ENCODE data around the gene ZNG1F. TPM values are rescaled to one million over a fixed set of nuclear protein-coding genes. Genes with fewer than 3 reads are reported as not detected.
"Not testable (repeated sequence)": the region's sequence is repeated elsewhere in the genome, so short reads cannot be mapped to it uniquely, and the experiment has no call there.

Gene ZNG1F
- total and polyA plus RNA-seq, 9 donors: 4.1 to 12.4 (median 5.6) TPM

DNA sequence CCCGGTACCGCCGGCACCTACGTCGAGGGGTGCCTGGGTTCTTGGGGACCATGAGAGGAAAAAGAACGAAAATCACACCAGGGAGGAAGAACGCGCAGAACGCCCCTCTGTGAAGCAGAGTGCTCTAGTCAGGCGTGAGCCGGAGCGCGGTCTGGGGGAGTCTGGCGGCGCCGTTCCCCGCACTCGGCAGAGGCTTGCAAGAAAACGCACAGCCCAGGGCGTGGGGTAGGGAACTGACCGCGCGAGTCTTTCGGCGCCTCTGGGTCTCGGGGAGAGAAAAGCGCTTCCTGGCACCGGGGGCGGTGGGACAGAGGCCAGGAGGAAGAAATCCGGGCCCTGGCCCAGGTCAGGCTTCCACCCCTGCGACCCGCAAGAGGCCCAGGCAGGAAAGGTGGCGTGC lies 65.3 kb downstream of the ZNG1F start:
- not testable (repeated sequence) for H3K4me1 ChIP-seq (ENCODE audit: control insufficient read depth, insufficient read depth, low read length); H3K9me3 ChIP-seq (replicated peaks; ENCODE audit: control insufficient read depth, low read depth, low read length); H3K27ac ChIP-seq (ENCODE audit: low read length); H3K27me3 ChIP-seq (ENCODE audit: control insufficient read depth, insufficient read depth, low read length); H3K4me3 ChIP-seq (ENCODE audit: low read length); H3K36me3 ChIP-seq (ENCODE audit: control insufficient read depth, insufficient read depth, low read length); DNase-seq
- 0% methylated on average over 9 of the region's 33 CpGs for WGBS (ENCODE audit: insufficient coverage)

DNA sequence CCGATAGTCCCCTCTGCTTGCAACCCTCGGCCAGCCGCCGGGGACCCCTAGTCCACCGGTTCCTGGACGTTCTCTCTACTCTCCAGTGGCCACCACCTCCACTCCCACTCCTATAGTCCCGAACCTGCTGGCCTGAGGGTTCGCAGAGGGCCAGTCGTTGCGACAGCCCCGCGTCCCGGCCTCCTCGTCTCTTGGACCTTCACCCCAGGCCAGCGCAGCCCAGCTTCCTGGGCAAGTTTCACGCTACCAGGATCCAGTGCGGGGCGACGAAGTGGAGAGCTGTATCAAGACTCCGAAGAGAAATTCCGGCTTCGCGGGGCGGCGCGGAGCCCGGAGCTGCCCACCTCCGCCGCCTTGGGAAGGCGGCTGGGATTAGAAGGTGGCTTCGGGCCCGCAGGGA lies 65.7 kb downstream of the ZNG1F start:
- H3K36me3 ChIP-seq (ENCODE audit: control insufficient read depth, insufficient read depth, low read length); H3K27ac ChIP-seq (ENCODE audit: low read length); H3K4me3 ChIP-seq (ENCODE audit: low read length); H3K27me3 ChIP-seq (ENCODE audit: control insufficient read depth, insufficient read depth, low read length); DNase-seq; H3K9me3 ChIP-seq (replicated peaks; ENCODE audit: control insufficient read depth, low read depth, low read length); H3K4me1 ChIP-seq (ENCODE audit: control insufficient read depth, insufficient read depth, low read length): not testable (repeated sequence)
- no CpG with 5 or more reads among the region's 32 CpGs for WGBS (ENCODE audit: insufficient coverage)

DNA sequence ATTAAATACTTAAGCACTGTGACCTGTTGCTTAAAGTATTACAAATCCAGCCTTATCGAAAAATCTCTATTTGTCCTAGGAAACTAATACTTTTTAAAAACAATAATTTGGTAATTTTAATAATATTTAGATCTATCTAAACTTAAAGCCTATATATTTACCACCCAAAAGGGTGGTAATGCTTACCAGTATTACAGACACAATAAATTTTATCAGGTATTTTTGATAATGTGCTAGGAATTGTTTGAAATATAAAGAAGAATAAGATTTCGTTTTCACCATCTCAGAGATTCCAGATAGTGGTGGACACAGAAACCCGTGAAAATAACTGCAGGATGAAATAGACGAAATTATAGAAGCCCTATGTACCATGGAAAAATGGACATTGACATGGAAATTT lies 68.4 kb downstream of the ZNG1F start:
- H3K36me3 ChIP-seq (ENCODE audit: control insufficient read depth, insufficient read depth, low read length); H3K4me3 ChIP-seq (ENCODE audit: low read length); H3K9me3 ChIP-seq (replicated peaks; ENCODE audit: control insufficient read depth, low read depth, low read length); H3K27ac ChIP-seq (ENCODE audit: low read length); H3K27me3 ChIP-seq (ENCODE audit: control insufficient read depth, insufficient read depth, low read length); DNase-seq; H3K4me1 ChIP-seq (ENCODE audit: control insufficient read depth, insufficient read depth, low read length): not testable (repeated sequence)
- no CpG with 5 or more reads among the region's 4 CpGs for WGBS (ENCODE audit: insufficient coverage)

DNA sequence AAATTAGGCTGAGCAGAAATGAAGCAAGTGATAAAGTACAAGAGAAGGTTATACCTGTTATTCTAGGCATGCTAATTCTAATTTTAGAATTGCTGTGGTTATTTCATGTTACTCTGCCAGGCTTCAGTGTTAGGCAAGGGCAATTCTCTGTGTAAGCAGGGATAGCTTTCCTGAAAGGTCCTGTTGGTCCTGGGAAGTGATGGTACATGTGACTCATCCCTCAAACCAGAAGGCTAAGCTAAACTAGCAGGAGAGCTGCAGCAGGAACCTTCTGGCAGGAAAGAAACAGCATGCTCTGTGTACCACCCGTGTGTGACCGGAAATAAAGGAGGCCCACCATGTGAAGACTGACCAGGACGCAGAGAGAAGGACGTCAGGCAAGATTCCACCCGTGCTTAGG lies 69.4 kb downstream of the ZNG1F start:
- H3K36me3 ChIP-seq (ENCODE audit: control insufficient read depth, insufficient read depth, low read length); H3K4me3 ChIP-seq (ENCODE audit: low read length); H3K9me3 ChIP-seq (replicated peaks; ENCODE audit: control insufficient read depth, low read depth, low read length); H3K27me3 ChIP-seq (ENCODE audit: control insufficient read depth, insufficient read depth, low read length); H3K4me1 ChIP-seq (ENCODE audit: control insufficient read depth, insufficient read depth, low read length); DNase-seq; H3K27ac ChIP-seq (ENCODE audit: low read length): not testable (repeated sequence)
- WGBS (ENCODE audit: insufficient coverage): no CpG with 5 or more reads among the region's 5 CpGs

DNA sequence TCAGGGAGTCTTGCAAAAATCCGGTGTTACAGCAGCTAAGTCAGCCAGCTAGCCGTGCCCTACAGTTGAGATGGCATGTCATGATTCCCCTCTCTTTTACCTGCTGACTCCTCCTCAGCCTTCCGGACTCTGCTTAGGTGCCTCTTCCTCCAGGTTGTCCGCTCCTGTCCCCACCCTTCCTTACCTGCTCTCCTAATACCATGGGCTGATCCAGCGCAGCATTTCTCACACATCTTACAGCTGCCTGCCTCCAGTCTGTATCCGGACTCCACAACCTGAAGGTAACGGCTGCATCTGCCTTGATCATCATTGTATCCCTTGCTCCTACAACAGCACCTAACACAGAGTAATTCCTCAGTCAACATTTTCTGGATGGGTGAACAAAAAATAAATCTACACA lies 69.8 kb downstream of the ZNG1F start:
- not testable (repeated sequence) for H3K36me3 ChIP-seq (ENCODE audit: control insufficient read depth, insufficient read depth, low read length); H3K4me3 ChIP-seq (ENCODE audit: low read length); DNase-seq; H3K9me3 ChIP-seq (replicated peaks; ENCODE audit: control insufficient read depth, low read depth, low read length); H3K4me1 ChIP-seq (ENCODE audit: control insufficient read depth, insufficient read depth, low read length); H3K27ac ChIP-seq (ENCODE audit: low read length); H3K27me3 ChIP-seq (ENCODE audit: control insufficient read depth, insufficient read depth, low read length)
- WGBS (ENCODE audit: insufficient coverage): 41% methylated on average over 4 of the region's 7 CpGs

DNA sequence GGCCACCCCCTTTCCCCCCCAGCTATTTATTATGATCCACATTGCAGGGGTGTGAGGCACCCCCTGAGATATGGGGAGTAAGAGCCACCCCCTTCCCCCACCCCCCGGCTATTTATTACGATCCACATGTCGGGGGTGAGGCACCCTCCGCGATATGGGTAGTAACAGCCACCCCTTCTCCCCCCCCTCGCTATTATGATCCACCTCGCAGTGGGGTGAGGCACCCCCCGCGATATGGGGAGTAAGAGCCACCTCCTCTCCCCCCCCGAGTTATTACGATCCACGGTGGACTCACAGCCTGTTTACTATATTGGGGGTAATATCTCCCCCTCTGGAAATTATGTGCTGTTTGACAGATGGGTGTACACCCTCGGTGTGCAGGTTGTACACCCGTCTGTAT lies 75.8 kb downstream of the ZNG1F start:
- not testable (repeated sequence) for H3K9me3 ChIP-seq (replicated peaks; ENCODE audit: control insufficient read depth, low read depth, low read length); H3K27me3 ChIP-seq (ENCODE audit: control insufficient read depth, insufficient read depth, low read length); H3K4me3 ChIP-seq (ENCODE audit: low read length); DNase-seq; H3K36me3 ChIP-seq (ENCODE audit: control insufficient read depth, insufficient read depth, low read length); H3K4me1 ChIP-seq (ENCODE audit: control insufficient read depth, insufficient read depth, low read length); H3K27ac ChIP-seq (ENCODE audit: low read length)
- no CpG with 5 or more reads among the region's 14 CpGs for WGBS (ENCODE audit: insufficient coverage)

DNA sequence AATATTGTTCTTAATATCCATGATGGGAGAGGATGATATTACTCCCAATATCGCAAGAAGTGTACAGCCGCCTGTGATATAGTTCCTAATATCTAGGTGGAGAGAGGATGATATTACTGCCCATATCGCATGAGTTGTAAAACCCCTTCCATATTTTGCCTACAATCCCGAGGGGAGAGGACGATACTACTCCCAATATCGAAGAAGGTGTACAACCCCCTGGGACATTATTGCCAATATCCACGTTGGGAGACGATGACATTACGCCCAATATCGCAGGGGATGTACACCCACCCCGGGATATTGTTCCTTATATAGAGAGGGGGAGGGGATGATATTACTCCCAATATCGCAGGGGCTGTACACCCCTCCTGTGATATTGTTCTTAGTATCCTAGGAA lies 77.7 kb downstream of the ZNG1F start:
- not testable (repeated sequence) for H3K27ac ChIP-seq (ENCODE audit: low read length); DNase-seq; H3K4me3 ChIP-seq (ENCODE audit: low read length); H3K4me1 ChIP-seq (ENCODE audit: control insufficient read depth, insufficient read depth, low read length); H3K36me3 ChIP-seq (ENCODE audit: control insufficient read depth, insufficient read depth, low read length); H3K9me3 ChIP-seq (replicated peaks; ENCODE audit: control insufficient read depth, low read depth, low read length)
- WGBS (ENCODE audit: insufficient coverage): no CpG with 5 or more reads among the region's 12 CpGs
- peaks cover 19% of the 10 kb centered on the region for H3K27me3 ChIP-seq (ENCODE audit: control insufficient read depth, insufficient read depth, low read length)

DNA sequence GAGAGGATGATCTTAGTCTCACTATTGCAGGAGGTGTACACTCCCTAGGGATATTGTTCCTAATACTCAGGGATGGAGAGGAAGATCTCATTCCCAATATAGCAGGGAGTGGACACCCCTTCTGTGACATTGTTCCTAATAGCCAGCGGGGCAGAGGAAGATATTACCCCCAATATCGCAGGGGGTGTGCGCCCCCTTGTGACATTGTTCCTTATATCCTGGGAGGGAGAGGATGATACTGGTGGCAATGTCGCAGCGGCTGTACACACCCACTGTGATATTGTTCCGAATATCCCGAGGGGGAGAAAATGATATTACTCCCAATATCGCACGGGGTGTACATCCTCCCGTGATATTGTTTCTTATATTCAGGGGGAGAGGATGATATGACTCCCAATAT lies 78.2 kb downstream of the ZNG1F start:
- 0% methylated on average over 1 of the region's 10 CpGs for WGBS (ENCODE audit: insufficient coverage)
- peaks cover 19% of the 10 kb centered on the region for H3K27me3 ChIP-seq (ENCODE audit: control insufficient read depth, insufficient read depth, low read length)
- not testable (repeated sequence) for H3K36me3 ChIP-seq (ENCODE audit: control insufficient read depth, insufficient read depth, low read length); H3K27ac ChIP-seq (ENCODE audit: low read length); H3K9me3 ChIP-seq (replicated peaks; ENCODE audit: control insufficient read depth, low read depth, low read length); DNase-seq; H3K4me1 ChIP-seq (ENCODE audit: control insufficient read depth, insufficient read depth, low read length); H3K4me3 ChIP-seq (ENCODE audit: low read length)

DNA sequence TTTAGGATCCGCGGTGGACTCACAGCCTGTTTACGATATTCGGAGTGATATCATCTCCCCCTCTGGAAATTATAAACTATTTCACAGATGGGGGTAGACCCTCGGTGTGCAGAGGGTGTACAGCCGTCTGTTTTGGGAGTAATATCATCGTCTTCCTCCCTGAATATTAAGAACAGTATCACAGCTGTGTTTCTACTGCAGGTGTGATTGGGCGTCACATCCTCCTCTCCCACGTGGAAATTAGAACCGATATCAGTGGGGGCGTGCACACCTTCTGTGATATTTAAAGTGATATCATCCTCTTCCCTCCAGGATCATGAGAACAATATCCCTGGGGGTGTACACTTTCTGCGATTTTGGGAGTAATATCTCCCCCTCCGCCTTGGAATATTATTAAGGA lies 79.9 kb downstream of the ZNG1F start:
- not testable (repeated sequence) for H3K27ac ChIP-seq (ENCODE audit: low read length); H3K4me1 ChIP-seq (ENCODE audit: control insufficient read depth, insufficient read depth, low read length); DNase-seq; H3K9me3 ChIP-seq (replicated peaks; ENCODE audit: control insufficient read depth, low read depth, low read length); H3K4me3 ChIP-seq (ENCODE audit: low read length); H3K36me3 ChIP-seq (ENCODE audit: control insufficient read depth, insufficient read depth, low read length)
- no CpG with 5 or more reads among the region's 13 CpGs for WGBS (ENCODE audit: insufficient coverage)
- H3K27me3 ChIP-seq (ENCODE audit: control insufficient read depth, insufficient read depth, low read length): peaks cover 22% of the 10 kb centered on the region

DNA sequence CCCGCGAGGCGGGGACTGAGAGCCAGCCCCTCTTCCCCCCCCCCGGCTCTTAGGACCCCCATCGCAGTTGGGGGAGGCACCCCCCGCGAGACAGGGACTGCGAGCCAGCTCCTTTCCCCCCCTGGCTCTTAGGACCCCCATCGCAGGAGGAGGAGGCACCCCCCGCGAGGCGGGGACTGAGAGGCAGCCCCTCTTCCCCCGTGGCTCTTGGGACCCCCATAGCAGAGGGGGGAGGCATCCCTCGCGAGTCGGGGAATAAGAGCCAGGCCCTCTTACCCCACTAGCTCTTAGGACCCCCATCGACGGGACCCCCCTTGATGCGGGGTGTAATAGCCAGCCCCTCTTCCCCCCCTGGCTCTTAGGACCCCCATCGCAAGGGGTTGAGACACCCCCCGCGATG lies 80.3 kb downstream of the ZNG1F start:
- H3K9me3 ChIP-seq (replicated peaks; ENCODE audit: control insufficient read depth, low read depth, low read length); H3K4me3 ChIP-seq (ENCODE audit: low read length); H3K36me3 ChIP-seq (ENCODE audit: control insufficient read depth, insufficient read depth, low read length); H3K4me1 ChIP-seq (ENCODE audit: control insufficient read depth, insufficient read depth, low read length); DNase-seq; H3K27ac ChIP-seq (ENCODE audit: low read length): not testable (repeated sequence)
- H3K27me3 ChIP-seq (ENCODE audit: control insufficient read depth, insufficient read depth, low read length): peaks cover 22% of the 10 kb centered on the region
- WGBS (ENCODE audit: insufficient coverage): no CpG with 5 or more reads among the region's 22 CpGs

DNA sequence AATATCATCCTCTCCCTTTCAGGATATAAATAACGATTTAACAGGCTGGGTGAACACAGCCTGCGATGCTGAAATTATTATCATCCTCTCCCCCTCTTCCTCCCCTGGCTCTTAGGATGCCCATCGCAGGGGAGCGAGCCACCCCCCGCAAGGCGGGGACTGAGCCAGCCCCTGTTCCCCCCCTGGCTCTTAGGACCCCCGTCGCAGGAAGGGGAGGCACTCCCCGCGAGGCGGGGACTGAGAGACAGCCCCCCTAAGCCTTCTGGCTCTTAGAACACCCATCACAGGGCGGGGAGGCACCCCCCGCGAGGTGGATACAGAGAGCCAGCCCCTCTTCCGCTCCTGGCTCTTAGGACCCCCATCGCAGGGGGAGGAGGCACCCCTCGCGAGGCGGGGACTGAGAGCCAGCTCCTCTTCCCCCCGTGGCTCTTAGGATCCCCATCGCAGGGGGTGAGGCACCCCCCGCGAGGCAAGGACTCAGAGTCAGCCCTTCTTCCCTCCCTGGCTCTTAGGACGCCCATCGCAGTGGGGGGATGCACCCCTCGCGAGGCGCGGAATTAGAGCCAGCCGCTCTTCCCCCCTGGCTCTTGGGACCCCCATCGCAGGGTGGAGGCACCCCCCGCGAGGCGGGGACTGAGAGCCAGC lies 82.5 kb downstream of the ZNG1F start:
- H3K27me3 ChIP-seq (ENCODE audit: control insufficient read depth, insufficient read depth, low read length): peaks cover 22% of the 10 kb centered on the region
- H3K27ac ChIP-seq (ENCODE audit: low read length); DNase-seq; H3K4me1 ChIP-seq (ENCODE audit: control insufficient read depth, insufficient read depth, low read length); H3K4me3 ChIP-seq (ENCODE audit: low read length); H3K36me3 ChIP-seq (ENCODE audit: control insufficient read depth, insufficient read depth, low read length); H3K9me3 ChIP-seq (replicated peaks; ENCODE audit: control insufficient read depth, low read depth, low read length): not testable (repeated sequence)
- WGBS (ENCODE audit: insufficient coverage): no CpG with 5 or more reads among the region's 34 CpGs
